NT2/D1 (cell line): Measurements from ENCODE around the gene ITPR2.
"Not testable (repeated sequence)": the region's sequence is repeated elsewhere in the genome, so short reads cannot be mapped to it uniquely, and the experiment has no call there.

ENCODE experiments used
- DNase-seq: peaks from one replicate; pipeline ENCODE4 v3.0.0-alpha.2; 2011; ENCODE audit warnings: low read depth, low spot score
- H3K27me3 ChIP-seq: 2 replicates; pipeline ENCODE4 v1.6.0; 2011; ENCODE audit warnings: mild to moderate bottlenecking; ENCODE audit not compliant: insufficient read length, insufficient read depth
- H3K36me3 ChIP-seq: 2 replicates; pipeline ENCODE4 v1.6.1; 2011; ENCODE audit warnings: mild to moderate bottlenecking, low read length, mixed read lengths; ENCODE audit not compliant: insufficient read depth, insufficient read length
- H3K4me1 ChIP-seq: 2 replicates; pipeline ENCODE4 v1.5.1; 2011; ENCODE audit not compliant: insufficient read depth, insufficient read length
- H3K4me3 ChIP-seq: 2 replicates; pipeline ENCODE4 v1.5.1; 2011; ENCODE audit warnings: low read depth; ENCODE audit not compliant: insufficient read length
- H3K9ac ChIP-seq: 2 replicates; pipeline ENCODE4 v1.6.0; 2011; ENCODE audit warnings: low read depth; ENCODE audit not compliant: insufficient read length
- H3K9me3 ChIP-seq: 2 replicates; pipeline ENCODE4 v1.5.1; 2011; ENCODE audit warnings: mild to moderate bottlenecking, low read length; ENCODE audit not compliant: insufficient read depth
- SUZ12 ChIP-seq: IDR thresholded peaks from 2 replicates; pipeline ENCODE4 v1.6.1; 2011; ENCODE audit not compliant: insufficient read length, insufficient read depth; ENCODE audit errors: extremely low read depth
- YY1 ChIP-seq: IDR thresholded peaks from 2 replicates; pipeline ENCODE4 v1.6.1; 2011; ENCODE audit not compliant: insufficient read length, insufficient read depth
- ZNF274 ChIP-seq: IDR thresholded peaks from 2 replicates; pipeline ENCODE4 v1.6.1; 2011; ENCODE audit warnings: mild to moderate bottlenecking, low read depth, low read length

ITPR2 gene

DNA sequence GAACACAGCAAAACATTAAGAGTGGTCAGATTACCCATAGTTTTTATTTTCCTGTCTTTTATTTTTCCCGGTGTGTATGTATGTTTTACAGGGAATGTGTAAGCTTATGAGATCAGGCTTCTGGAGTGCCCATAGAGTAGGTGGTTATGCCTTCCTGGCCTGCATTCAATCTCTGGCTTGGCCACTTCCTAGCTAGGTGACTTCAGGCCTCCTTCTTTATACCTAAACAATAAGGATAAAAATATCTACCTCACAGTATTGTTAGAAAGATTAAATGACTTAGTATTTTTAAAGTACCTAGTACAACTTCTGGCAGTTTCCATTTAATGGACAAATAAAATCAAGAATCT lies 42.4 kb downstream of the ITPR2 start:
- H3K4me1 ChIP-seq: no peaks in the 10 kb centered on the region
- no peaks in the 10 kb centered on the region for H3K9me3 ChIP-seq
- no peak overlapping the region for H3K9ac ChIP-seq
- no peak overlapping the region for H3K4me3 ChIP-seq
- TF ChIP-seq ZNF274: no peak
- TF ChIP-seq YY1: no peak
- no peak for TF ChIP-seq SUZ12
- no peaks in the 10 kb centered on the region for H3K27me3 ChIP-seq
- H3K36me3 ChIP-seq: no peaks in the 10 kb centered on the region
- no peak for DNase-seq

DNA sequence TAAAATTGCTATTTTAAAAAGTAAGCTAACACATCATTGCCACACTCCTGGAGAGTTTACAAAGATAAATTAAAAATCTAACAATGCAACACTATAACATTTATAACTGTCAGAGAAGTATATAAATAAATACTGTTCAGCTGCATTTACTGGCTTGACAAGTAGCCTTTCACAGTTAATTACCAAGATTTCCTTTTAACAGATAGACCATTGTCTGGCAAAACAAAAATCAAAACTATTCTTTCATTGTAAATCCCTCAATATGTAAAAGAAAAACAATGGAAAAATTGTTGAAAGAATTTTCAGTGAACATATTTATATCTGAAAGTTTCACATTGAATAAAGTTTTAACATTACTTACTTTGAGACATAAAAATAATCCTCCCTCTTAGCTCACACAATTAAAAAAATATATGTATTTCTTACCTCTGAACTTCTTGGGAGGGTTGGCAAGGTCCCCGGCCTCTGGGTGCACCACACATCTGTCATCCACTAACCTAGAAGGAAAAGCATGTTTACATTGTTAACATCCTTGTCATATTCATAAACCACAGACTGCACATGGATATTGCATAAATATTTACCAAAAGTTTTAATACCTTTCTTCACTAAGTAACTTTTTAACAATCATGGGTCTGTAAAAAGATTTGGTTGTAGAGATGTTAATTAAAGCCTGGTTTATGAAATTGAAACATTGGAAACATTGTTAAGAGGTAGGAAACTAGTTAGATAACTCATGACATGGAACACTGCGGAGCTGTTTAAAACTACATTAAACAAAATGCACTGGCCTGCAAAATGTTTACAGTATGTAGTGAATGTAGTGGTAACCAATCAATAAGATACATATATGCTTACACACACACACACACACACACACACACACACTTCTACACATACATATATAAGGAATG lies 43.0 kb downstream of the ITPR2 start:
- no peaks in the 10 kb centered on the region for H3K4me1 ChIP-seq
- no peak for DNase-seq
- no peak overlapping the region for H3K9ac ChIP-seq
- H3K4me3 ChIP-seq: no peak overlapping the region
- no peaks in the 10 kb centered on the region for H3K9me3 ChIP-seq
- H3K36me3 ChIP-seq: no peaks in the 10 kb centered on the region
- H3K27me3 ChIP-seq: no peaks in the 10 kb centered on the region
- no peak for TF ChIP-seq ZNF274
- TF ChIP-seq SUZ12: no peak
- TF ChIP-seq YY1: no peak

DNA sequence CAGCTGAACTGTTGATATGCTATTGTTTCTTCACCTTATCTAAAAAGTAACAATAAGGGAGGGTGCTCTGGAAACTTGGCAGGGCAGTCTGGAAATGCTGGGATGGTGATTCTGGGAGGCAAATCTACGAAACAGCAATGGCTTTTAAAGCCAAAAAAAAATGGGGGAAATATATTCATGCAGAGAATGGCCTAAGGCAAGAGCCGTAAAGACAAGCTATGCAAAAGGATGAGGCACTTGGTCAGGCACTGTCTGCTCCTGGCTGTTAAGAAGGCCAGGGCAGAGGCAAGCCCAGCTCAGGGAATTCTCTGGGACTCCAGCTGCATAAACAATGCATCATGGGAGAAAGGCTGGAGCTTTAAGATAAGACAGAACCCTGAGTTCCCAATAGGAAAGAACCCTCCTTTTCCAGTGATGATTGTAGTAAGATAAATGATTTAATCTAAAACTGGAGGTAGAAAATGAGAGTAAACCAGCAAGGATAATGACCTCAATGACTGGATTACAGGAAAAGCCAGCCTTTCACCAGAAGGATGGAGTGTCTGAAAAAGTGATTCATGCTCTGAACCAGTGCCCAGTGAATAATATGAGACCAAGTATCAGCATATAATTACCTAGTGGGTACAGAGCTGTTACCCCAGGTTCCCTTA lies 46.0 kb downstream of the ITPR2 start:
- Histone ChIP-seq H3K4me3 (no peak overlapping the region), H3K4me1 (no peaks in the 10 kb centered on the region), H3K27me3 (no peaks in the 10 kb centered on the region), H3K9ac (no peak overlapping the region), H3K36me3 (no peaks in the 10 kb centered on the region), H3K9me3 (no peaks in the 10 kb centered on the region)
- DNase-seq: peak; percentile 69
- TF ChIP-seq ZNF274 (no peak), YY1 (no peak), SUZ12 (no peak)

DNA sequence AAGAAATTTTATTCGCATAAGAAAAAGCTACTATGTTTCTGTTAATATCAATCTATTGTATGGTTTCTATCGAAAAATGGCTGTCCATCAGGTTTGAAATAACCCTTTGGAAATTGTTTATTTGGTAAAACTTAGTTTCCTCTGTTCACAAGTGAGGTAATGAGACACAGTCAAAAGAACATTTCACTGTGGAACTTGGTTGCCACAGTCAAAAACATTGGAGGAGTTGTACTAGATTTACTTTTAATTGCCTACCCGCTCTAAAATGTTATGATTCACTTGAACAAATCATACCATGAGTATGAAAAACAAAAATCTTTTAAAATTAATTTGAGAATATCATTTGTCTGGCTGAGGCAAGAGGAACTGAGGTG lies 46.5 kb downstream of the ITPR2 start:
- Histone ChIP-seq H3K27me3 (no peaks in the 10 kb centered on the region), H3K9me3 (no peaks in the 10 kb centered on the region), H3K9ac (no peak overlapping the region), H3K36me3 (no peaks in the 10 kb centered on the region), H3K4me3 (no peak overlapping the region), H3K4me1 (no peaks in the 10 kb centered on the region)
- TF ChIP-seq YY1 (no peak), ZNF274 (no peak), SUZ12 (no peak)
- DNase-seq: no peak

DNA sequence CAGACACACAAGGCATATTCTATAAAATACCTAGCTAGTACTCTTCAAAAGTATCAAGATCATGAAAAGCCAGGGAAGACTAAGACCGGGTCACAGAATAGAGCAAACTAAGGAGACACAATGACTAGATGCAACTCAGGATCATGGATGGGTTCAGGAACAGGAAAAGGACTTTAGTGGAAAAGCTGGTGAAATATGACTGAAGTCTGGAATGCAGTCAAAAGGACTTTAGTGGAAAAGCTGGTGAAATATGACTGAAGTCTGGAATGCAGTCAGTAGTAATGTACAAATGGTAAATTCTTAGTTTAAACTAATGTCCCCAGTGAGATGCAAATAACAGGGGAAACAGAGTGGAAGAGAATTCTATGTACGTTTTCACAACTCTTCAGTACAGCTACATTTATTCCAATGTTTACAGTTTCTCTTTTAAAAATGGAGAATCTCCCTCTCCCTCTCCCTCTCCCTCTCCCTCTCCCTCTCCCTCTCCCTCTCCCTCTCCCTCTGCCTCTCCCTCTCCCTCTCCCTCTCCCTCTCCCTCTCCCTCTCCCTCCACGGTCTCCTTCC lies 49.1 kb downstream of the ITPR2 start:
- H3K36me3 ChIP-seq, H3K9me3 ChIP-seq, H3K4me1 ChIP-seq, DNase-seq, H3K27me3 ChIP-seq, H3K4me3 ChIP-seq, H3K9ac ChIP-seq: not testable (repeated sequence)

DNA sequence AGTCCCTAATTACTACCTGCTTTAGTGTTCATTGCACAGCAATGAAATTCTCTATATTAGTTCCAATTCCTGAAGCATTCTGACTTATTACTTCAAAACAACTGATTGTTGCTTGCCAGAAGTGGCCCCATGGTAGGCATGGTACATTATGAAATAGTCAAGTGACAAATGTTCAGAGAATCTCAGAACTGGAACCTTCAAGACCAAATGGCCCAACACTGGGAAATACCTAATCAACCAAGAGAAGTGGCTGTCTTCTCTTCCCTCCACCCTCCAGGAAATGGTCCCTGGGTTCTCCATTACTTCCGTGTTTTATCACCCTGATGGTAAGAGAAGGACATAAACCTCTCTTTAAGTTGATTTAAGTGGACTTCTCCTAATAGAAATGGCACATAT lies 49.9 kb downstream of the ITPR2 start:
- no peaks in the 10 kb centered on the region; the same call in 1 of the 2 replicates for H3K9me3 ChIP-seq
- H3K27me3 ChIP-seq: no peaks in the 10 kb centered on the region
- H3K9ac ChIP-seq: no peak overlapping the region
- H3K36me3 ChIP-seq: no peaks in the 10 kb centered on the region
- DNase-seq: no peak
- no peak overlapping the region for H3K4me3 ChIP-seq
- TF ChIP-seq SUZ12 (no peak), ZNF274 (no peak), YY1 (no peak)
- no peaks in the 10 kb centered on the region for H3K4me1 ChIP-seq

DNA sequence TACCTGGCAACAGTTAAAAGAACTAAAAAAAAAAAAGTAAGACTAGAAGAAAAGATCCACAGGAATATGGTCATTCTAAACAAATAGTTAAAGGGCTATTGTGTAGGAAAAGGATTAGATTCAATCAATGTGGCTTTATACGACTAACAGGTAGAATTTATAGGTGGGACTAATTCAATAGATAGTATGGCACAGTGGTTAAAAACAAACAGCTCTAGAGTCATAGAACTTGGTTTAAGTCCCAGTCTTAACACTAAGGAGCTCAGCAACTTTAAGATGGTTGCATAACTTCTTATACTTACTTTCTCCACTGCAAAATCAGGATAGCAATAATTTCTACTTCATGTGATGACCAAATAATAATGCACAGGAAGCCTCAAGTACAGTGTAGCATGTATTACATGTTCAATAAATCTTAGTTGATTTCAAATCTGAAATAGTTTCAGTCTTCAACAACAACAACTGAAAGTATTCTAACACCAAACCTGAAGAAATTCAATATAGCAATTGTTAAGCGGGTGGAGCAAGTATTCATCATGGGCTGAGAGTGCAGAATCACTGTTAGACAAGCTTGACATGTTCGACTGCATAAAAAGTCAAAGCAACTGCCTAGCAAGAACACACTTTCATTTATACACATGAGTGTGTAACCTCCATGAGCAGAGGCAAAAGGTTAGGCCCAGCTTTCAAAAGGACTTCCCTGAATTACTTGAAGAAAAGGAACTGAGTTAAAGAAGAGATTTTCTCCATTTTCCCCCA lies 50.4 kb downstream of the ITPR2 start:
- TF ChIP-seq ZNF274 (no peak), YY1 (no peak), SUZ12 (no peak)
- Histone ChIP-seq H3K9me3 (peaks cover 6% of the 10 kb centered on the region; the same call in 1 of the 2 replicates), H3K27me3 (no peaks in the 10 kb centered on the region), H3K4me3 (no peak overlapping the region), H3K36me3 (no peaks in the 10 kb centered on the region), H3K4me1 (no peaks in the 10 kb centered on the region), H3K9ac (no peak overlapping the region)
- DNase-seq: no peak

DNA sequence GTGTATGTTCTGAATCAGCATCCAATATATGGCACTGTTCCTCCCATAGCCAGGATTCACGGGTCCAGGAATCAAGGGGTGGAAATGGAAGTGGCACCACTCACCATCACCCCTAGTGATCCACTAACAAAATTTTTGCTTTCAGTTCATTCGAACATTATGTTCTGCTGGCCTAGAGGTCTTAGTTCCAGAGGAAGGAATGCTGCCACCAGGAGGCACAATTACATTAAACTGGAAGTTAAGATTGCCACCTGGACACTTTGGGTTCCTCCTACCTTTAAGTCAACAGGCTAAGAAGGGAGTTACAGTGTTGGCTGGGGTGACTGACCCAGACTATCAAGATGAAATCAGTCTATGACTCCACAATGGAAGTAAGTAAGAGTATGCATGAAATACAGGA lies 52.3 kb downstream of the ITPR2 start:
- not testable (repeated sequence) for H3K4me3 ChIP-seq, H3K9ac ChIP-seq, H3K4me1 ChIP-seq, DNase-seq, H3K36me3 ChIP-seq, H3K27me3 ChIP-seq
- H3K9me3 ChIP-seq: peaks cover 21% of the 10 kb centered on the region

DNA sequence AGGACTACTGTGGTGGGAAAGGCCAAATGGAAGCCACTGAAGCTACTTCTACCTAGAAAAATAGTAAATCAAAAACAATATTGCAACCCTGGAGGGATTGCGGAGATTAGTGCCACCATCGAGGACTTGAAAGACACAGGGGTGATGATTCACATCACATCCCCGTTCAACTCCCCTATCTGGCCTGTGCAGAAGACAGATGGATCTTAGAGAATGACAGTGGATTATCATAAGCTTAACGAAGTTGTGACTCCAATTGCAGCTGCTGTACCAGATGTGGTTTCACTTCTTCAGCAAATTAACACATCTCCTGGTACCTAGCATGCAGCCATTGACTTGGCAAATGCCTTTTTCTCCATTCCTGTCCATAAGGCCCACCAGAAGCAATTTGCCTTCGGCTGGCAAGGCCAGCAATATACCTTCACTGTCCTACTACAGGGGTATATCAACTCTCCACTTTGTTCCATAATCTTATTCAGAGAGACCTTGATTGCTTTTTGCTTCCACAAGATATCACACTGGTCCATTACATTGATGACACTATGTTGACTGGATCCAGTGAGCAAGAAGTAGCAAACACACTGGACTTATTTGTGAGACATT lies 54.7 kb downstream of the ITPR2 start:
- H3K36me3 ChIP-seq, H3K4me3 ChIP-seq, H3K9ac ChIP-seq, H3K27me3 ChIP-seq, H3K4me1 ChIP-seq, DNase-seq: not testable (repeated sequence)
- H3K9me3 ChIP-seq: peaks cover 21% of the 10 kb centered on the region
